Natural killer cell (primary cell): ENCODE measurements around the gene MXD1. TPM values are rescaled to one million over a fixed set of nuclear protein-coding genes. Genes with fewer than 3 reads are reported as not detected.
A peak's percentile ranks its signal among the peaks of the same experiment; 100 is the strongest.

Experiments
- ATAC-seq, 3 donors: fragments of 150-1000 bp in 2 of 3; fragments of 200-7000 bp in 1 of 3; cut with Tn5 transposase; 1 replicate in 1 of 3; 2 replicates in 2 of 3; pipeline ENCODE4 v1.10.0; 2021; ENCODE audit warnings: mild to moderate bottlenecking in 2 of 3, moderate library complexity in 2 of 3
- DNase-seq, 2 donors: peaks; one replicate each; pipeline versions ENCODE4 v3.0.0 to v3.0.0-alpha.2; 2013 to 2021; ENCODE audit warnings: mixed read lengths in 1 of 2
- H3K27ac ChIP-seq: one replicate; pipeline ENCODE4 v1.5.1; 2013; ENCODE audit warnings: mild to moderate bottlenecking, low read length
- H3K27me3 ChIP-seq: one replicate; pipeline ENCODE4 v1.6.1; 2013; ENCODE audit warnings: low read length; ENCODE audit not compliant: control insufficient read depth, insufficient read depth
- H3K36me3 ChIP-seq: one replicate; pipeline ENCODE4 v1.6.1; 2013; ENCODE audit warnings: low read length; ENCODE audit not compliant: control insufficient read depth, insufficient read depth
- H3K4me1 ChIP-seq: one replicate; pipeline ENCODE4 v1.6.1; 2013; ENCODE audit warnings: low read length; ENCODE audit not compliant: control insufficient read depth, insufficient read depth
- H3K4me3 ChIP-seq: one replicate; pipeline ENCODE4 v1.5.1; 2013; ENCODE audit warnings: low read length
- H3K9me3 ChIP-seq: one replicate; pipeline ENCODE4 v1.6.1; 2013; ENCODE audit warnings: low read length; ENCODE audit not compliant: control insufficient read depth, insufficient read depth
- H3K27ac Mint-ChIP-seq, 2 donors: one replicate each; pipeline ENCODE4 v1.8.0; 2022; ENCODE audit warnings: mild to moderate bottlenecking in 2 of 2, mixed read lengths in 2 of 2, moderate library complexity in 1 of 2
- H3K27me3 Mint-ChIP-seq, 2 donors: one replicate each; pipeline ENCODE4 v1.8.0; 2022; ENCODE audit warnings: low read depth in 2 of 2, mixed read lengths in 2 of 2
- H3K36me3 Mint-ChIP-seq: one replicate; pipeline ENCODE4 v1.8.0; 2022; ENCODE audit warnings: mixed read lengths
- H3K4me1 Mint-ChIP-seq, 2 donors: one replicate each; pipeline ENCODE4 v1.8.0; 2022; ENCODE audit warnings: mixed read lengths in 2 of 2
- H3K4me3 Mint-ChIP-seq: one replicate; pipeline ENCODE4 v1.8.0; 2022; ENCODE audit warnings: mild to moderate bottlenecking, moderate library complexity, mixed read lengths
- H3K9me3 Mint-ChIP-seq, 2 donors: one replicate each; pipeline ENCODE4 v1.8.0; 2022; ENCODE audit warnings: mixed read lengths in 2 of 2
- WGBS: methylation state at CpG from one replicate; pipeline ENCODE4 v1.1.7; 2013; ENCODE audit warnings: missing lambda C conversion rate; ENCODE audit not compliant: insufficient coverage; 5-methylcytosine and 5-hydroxymethylcytosine counted together
- intact Hi-C: fragments of 100-400 bp; cut with micrococcal nuclease; formaldehyde crosslinking; loops from one replicate; pipeline ENCODE4 v1.14.2; 2022
- total RNA-seq, 4 donors: library from RNA; stranded (reverse); fragments of 120-200 nt in 1 of 4; gene quantifications; one replicate each; pipeline versions ENCODE4 v1.2.3 to v1.2.4, GENCODE V29; 2013 to 2022
- TF ChIP-seq, protein P1 (sequence below): fragments of 200-600 bp; IDR thresholded peaks from one replicate; pipeline ENCODE4 v1.8.0; 2022; ENCODE audit warnings: antibody characterized with exemption

MXD1 gene
- total RNA-seq, 3 donors from 2014 or later (not counting 1 experiment from before 2014, with no cell fraction given): 63.0 to 165 (median 112) TPM

DNA sequence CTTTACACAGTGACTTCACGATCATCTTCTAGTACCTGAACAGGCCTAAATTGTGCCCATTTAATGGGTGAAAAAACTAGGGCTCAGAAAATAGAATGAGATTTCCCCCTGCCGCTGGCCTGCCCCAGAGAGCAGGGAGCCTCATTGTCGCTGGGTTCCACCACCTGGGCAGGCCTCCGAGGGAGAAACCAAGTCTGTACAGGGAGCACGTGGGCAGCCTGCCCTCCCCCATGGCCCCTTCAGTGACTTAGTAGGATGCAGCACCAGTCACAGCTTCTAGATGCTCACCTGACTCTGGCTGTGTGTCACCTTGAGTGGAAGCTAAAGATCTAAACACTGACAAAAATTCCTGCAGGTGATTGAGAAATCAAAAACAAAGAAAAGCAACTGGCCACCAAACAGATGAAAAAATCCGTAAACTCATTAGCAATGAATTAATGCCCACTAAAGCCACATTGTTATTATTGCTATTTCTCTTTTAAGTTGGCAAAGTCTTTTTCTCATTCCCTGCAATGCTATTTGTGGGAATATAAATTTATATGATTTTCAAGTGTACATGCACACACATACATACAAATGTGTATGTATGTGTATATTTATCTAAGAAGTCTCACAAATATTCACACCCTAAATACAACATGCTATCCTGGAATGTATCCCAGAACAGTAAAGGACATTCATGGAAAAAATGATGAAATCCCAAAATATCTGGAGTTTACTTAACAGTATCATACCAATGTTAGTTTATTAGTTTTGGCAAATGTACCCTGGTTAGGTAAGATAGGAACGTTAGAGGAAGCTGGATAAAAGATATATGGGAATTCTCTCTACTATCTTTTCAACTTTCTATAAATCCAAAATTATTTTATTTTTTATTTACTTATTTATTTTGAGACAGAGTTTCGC is 65.2 kb downstream of the MXD1 start:
- 91% methylated on average over 6 of the region's 8 CpGs for WGBS
- Mint-ChIP-seq H3K27me3 (no peaks in the 10 kb centered on the region), H3K27ac (no peak overlapping the region), H3K9me3 (no peaks in the 10 kb centered on the region), H3K36me3 (no peaks in the 10 kb centered on the region), H3K4me1 (peaks cover 3 to 16% of the 10 kb centered on the region in 2 donors), H3K4me3 (no peak overlapping the region)
- TF ChIP-seq, protein P1, sequence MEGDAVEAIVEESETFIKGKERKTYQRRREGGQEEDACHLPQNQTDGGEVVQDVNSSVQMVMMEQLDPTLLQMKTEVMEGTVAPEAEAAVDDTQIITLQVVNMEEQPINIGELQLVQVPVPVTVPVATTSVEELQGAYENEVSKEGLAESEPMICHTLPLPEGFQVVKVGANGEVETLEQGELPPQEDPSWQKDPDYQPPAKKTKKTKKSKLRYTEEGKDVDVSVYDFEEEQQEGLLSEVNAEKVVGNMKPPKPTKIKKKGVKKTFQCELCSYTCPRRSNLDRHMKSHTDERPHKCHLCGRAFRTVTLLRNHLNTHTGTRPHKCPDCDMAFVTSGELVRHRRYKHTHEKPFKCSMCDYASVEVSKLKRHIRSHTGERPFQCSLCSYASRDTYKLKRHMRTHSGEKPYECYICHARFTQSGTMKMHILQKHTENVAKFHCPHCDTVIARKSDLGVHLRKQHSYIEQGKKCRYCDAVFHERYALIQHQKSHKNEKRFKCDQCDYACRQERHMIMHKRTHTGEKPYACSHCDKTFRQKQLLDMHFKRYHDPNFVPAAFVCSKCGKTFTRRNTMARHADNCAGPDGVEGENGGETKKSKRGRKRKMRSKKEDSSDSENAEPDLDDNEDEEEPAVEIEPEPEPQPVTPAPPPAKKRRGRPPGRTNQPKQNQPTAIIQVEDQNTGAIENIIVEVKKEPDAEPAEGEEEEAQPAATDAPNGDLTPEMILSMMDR: no peak
- Histone ChIP-seq H3K27me3 (no peaks in the 10 kb centered on the region), H3K9me3 (no peaks in the 10 kb centered on the region), H3K36me3 (no peaks in the 10 kb centered on the region), H3K4me3 (no peak overlapping the region), H3K27ac (no peak overlapping the region), H3K4me1 (peaks cover 13% of the 10 kb centered on the region)
- intact Hi-C loops: no loop called here
- ATAC-seq (no peak), DNase-seq (no peak)

DNA sequence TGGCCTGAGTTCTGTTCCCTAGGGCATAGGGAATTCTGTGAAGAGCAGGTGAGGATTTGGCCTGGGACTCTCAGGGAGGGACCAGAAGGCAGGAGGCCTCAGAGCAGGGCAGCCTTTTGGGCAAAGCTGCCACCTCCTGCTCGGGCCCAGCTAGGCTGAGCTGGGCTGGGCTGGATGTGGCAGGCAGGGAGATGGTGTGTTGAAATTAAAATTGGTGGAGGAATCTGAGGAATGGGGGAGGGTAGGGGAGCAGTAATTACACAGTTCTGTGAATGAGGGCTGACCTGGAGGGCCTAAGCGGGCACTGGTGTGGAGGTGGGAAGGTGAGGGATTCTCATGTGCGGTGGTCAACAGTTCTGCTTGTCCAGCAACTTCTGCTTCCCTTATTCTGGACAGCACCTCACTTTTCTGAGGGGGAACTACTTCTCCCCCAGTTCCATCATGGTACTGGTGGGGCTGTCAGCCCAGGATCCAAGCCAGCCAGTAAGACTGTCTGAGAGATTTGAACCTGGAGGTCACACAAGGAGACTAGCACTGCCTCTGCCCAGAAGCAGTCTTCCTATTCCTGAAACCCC is 68.6 kb downstream of the MXD1 start:
- Mint-ChIP-seq H3K36me3 (no peaks in the 10 kb centered on the region), H3K27me3 (no peaks in the 10 kb centered on the region), H3K4me1 (peaks cover 13 to 17% of the 10 kb centered on the region in 2 donors), H3K9me3 (no peaks in the 10 kb centered on the region), H3K27ac (no peak overlapping the region), H3K4me3 (no peak overlapping the region)
- 98% methylated on average over 3 of the region's 3 CpGs for WGBS
- H3K9me3 ChIP-seq: no peaks in the 10 kb centered on the region
- DNase-seq (no peak), ATAC-seq (no peak)
- H3K4me3 ChIP-seq: no peak overlapping the region
- H3K27me3 ChIP-seq: no peaks in the 10 kb centered on the region
- H3K27ac ChIP-seq: no peak overlapping the region
- intact Hi-C loops: no loop called here
- H3K4me1 ChIP-seq: peaks cover 12% of the 10 kb centered on the region
- no peaks in the 10 kb centered on the region for H3K36me3 ChIP-seq
- TF ChIP-seq, protein P1: no peak

GRCh38 chr2:69985216-69985615 is 70.3 kb downstream of the MXD1 start:
- no peaks in the 10 kb centered on the region for H3K27me3 Mint-ChIP-seq
- Histone ChIP-seq H3K4me1 (peaks cover 12% of the 10 kb centered on the region), H3K27ac (no peak overlapping the region), H3K36me3 (no peaks in the 10 kb centered on the region), H3K4me3 (no peak overlapping the region), H3K27me3 (no peaks in the 10 kb centered on the region), H3K9me3 (no peaks in the 10 kb centered on the region)
- no peak for DNase-seq
- H3K4me3 Mint-ChIP-seq: no peak overlapping the region
- 97% methylated on average over 3 of the region's 3 CpGs for WGBS
- no peaks in the 10 kb centered on the region for H3K36me3 Mint-ChIP-seq
- TF ChIP-seq, protein P1: no peak
- no peak for ATAC-seq
- intact Hi-C loops: no loop called here
- H3K4me1 Mint-ChIP-seq: peaks cover 13 to 18% of the 10 kb centered on the region in 2 donors
- H3K9me3 Mint-ChIP-seq: no peaks in the 10 kb centered on the region
- H3K27ac Mint-ChIP-seq: peak overlapping the region; percentile 71 to 82
